ENCODE data around the gene WWP2.
"Not testable (repeated sequence)": the region's sequence is repeated elsewhere in the genome, so short reads cannot be mapped to it uniquely, and the experiment has no call there.

The WWP2 gene

GRCh38 chr16:69854776-69855175 lies 92.6 kb downstream of the WWP2 start:
- not testable (repeated sequence) for DNase-seq

- DNase-seq, result no peak
Observed at GRCh38 chr16:69855592-69855991, 93.5 kb downstream of the WWP2 start.

- DNase-seq, result no peak
Observed at GRCh38 chr16:69858191-69859104, 96.3 kb downstream of the WWP2 start.

GRCh38 chr16:69859105-69859989 lies 97.2 kb downstream of the WWP2 start:
- peak in 38 of 56 donors; percentile 5 to 76 (median 27) for DNase-seq

GRCh38 chr16:69860233-69861231 lies 98.4 kb downstream of the WWP2 start:
- no peak for DNase-seq

- DNase-seq, result peak in 6 of 56 donors; percentile 4 to 29 (median 10)
Observed at GRCh38 chr16:69861292-69862030, 99.3 kb downstream of the WWP2 start.

GRCh38 chr16:69863401-69864281 lies 101.5 kb downstream of the WWP2 start:
- no peak for DNase-seq

GRCh38 chr16:69865701-69866100 lies 103.6 kb downstream of the WWP2 start:
- DNase-seq, result no peak

- DNase-seq, result no peak
Observed at GRCh38 chr16:69867784-69868560, 105.8 kb downstream of the WWP2 start.

GRCh38 chr16:69870761-69871160 lies 108.6 kb downstream of the WWP2 start:
- no peak for DNase-seq

GRCh38 chr16:69871708-69872107 lies 109.6 kb downstream of the WWP2 start:
- DNase-seq, result no peak

GRCh38 chr16:69872888-69873287 lies 110.8 kb downstream of the WWP2 start:
- no peak for DNase-seq

- DNase-seq, result no peak
Observed at GRCh38 chr16:69873783-69874182, 111.7 kb downstream of the WWP2 start.

- DNase-seq, result no peak
Observed at GRCh38 chr16:69874271-69874670, 112.1 kb downstream of the WWP2 start.

GRCh38 chr16:69880640-69881133 lies 118.6 kb downstream of the WWP2 start:
- peak in 17 of 56 donors; percentile 7 to 40 (median 20) for DNase-seq

GRCh38 chr16:69881141-69881540 lies 119.0 kb downstream of the WWP2 start:
- DNase-seq, result no peak

GRCh38 chr16:69883744-69884143 lies 121.6 kb downstream of the WWP2 start:
- no peak for DNase-seq

GRCh38 chr16:69885722-69886121 lies 123.6 kb downstream of the WWP2 start:
- DNase-seq, result no peak
